HL-60/S4 (cell line): ENCODE measurements around the gene GRK1.
"Not testable (repeated sequence)": the region's sequence is repeated elsewhere in the genome, so short reads cannot be mapped to it uniquely, and the experiment has no call there.

Experiments used
- in situ Hi-C: fragments of 300-500 bp; cut with MboI; formaldehyde crosslinking; loops from 2 replicates; pipeline ENCODE4 v1.14.3; 2022; ENCODE audit warnings: low sequenced_read_pairs

GRK1 gene

DNA sequence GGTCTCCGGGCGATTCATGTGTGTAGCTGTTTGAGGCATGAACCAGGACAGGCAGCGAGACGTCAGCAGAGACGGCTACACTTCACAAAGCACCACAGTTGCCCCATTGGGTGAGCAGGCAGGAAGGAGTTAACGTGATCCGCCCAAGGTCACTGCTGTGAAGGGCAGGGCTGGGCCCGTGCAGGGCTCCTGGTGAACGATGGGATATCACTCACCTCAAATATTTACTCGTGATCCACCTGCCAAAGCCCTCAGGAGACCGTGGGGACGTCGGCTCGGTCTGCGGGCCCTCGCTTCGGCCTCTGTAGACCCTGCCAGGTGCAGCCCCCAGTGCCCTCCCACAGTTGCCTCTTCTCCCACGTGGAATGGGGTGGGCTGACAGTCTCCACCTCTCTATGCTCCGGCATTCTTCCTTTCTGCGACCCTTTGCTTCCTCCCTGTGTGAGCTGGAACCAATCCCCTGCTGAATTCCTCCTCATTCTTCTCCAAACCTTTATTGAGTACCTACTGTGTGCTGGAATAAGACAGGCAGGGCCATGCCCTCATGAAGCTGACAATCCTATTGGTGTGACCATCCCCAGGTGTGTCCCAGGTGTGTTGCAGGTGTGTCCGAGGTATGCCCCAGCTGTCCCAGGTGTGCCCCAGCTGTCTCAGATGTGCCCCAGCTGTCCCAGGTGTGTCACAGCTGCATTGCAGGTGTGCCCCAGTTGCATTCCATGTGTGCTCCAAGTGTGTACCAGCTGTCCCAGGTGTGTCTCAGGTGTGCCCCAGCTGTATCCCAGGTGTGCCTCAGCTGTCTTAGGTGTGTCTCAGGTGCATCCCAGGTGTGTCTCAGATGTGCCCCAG is 2.0 kb upstream of the GRK1 start:
- in situ Hi-C loops: no loop called here

DNA sequence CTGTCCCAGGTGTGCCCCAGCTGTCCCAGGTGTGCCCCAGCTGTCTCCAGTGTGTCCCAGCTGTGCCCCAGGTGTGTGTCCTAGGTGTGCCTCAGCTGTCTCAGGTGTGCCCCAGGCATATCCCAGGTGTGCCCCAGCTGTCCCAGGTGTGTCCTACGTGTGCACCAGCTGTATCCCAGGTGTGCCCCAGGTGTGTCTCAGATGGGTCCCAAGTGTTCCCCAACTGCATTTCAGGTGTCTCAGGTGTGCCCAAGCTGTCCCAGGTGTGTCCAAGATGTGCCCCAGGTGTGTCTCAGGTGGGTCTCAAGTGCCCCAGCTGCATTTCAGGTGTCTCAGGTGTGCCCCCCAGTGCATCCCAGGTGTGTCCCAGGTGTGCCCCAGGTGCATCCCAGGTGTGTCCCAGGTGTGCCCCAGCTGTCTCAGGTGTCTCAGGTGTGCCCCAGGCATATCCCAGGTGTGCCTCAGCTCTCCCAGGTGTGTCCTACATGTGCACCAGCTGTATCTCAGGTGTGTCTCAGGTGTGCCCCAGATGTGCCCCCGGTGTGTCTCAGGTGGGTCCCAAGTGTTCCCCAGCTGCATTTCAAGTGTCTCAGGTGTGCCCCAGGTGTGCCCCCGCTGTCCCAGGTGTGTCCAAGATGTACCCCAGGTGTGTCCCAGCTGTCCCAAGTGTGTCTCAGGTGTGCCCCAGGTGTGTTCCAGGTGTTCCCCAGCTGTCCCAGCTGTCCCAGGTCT is 1.3 kb upstream of the GRK1 start:
- in situ Hi-C loops: no loop called here

DNA sequence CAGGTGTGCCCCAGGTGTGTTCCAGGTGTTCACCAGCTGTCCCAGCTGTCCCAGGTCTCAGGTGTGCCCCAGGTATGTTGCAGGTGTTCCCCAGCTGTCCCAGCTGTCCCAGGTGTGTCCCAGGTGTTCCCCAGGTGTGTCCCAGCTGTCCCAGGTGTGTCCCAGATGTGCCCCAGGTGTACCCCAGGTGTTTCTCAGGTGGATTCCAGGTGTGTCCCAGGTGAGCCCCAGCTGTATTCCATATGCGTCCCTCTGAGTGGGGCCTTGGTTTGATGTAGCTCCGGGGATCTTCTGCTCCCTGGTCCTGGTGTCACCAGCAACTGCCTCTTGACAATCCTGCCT is 719 bp upstream of the GRK1 start:
- in situ Hi-C loops: no loop called here

DNA sequence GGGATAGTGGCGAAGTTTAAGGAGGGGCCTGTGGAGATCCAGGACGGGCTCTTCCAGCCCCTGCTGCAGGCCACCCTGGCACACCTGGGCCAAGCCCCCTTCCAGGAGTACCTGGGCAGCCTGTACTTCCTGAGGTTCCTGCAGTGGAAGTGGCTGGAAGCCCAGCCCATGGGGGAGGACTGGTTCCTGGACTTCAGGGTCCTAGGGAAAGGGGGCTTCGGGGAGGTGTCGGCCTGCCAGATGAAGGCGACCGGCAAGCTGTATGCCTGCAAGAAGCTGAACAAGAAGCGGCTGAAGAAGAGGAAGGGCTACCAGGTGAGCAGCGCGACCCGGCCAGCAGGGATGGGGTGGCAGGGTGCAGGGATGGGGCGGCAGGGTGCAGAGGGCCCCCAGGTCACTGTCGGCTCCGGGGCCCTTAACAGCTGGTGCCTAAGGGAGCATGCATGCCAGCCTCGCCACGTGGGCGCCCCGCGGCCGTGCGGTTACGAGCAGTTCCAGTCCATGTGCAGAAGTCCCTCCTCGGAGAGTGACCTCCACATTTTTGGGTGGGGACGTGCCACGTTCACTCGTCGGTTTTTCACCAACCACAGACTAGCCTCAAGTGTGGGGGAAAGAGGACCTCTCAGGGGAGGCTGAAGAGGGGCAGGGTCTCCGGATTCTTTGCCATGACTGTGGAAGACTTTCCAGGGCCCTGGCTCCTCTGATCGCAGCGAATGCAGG is 912 bp downstream of the GRK1 start:
- in situ Hi-C loops: no loop called here

GRCh38 chr13:113668491-113668971 is 1.5 kb downstream of the GRK1 start:
- in situ Hi-C loops: no loop called here

DNA sequence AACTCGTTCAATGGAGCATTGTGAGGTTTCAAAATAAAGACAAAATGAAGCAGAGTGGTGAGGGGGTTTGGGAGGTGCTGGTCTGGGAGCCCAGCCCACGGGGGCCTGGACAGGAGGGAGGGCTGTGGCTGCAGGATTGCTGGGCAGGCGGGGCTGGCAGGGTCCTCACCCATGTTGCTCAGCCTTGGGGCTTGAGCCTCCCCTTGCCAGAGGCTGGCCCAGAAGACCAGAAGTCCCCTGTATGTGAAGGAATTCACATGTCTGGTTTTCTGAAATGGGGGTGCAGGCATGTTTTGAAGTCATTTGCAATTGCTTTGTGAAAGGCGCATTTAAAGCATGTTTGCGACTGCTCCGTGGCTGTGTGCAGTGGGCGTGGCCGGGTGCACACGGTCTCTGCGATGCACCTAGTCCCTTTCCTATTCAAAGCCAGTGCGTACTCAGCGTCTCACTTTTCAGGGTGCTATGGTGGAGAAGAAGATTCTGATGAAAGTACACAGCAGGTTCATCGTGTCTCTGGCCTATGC is 2.3 kb downstream of the GRK1 start:
- in situ Hi-C loops: no loop called here

- in situ Hi-C loops: no loop called here
These were observed 2.8 kb downstream of the GRK1 start for GRCh38 chr13:113669755-113670341.

GRCh38 chr13:113670541-113670940 is 3.5 kb downstream of the GRK1 start:
- in situ Hi-C loops: no loop called here

GRCh38 chr13:113671066-113672001 is 4.3 kb downstream of the GRK1 start:
- in situ Hi-C loops: no loop called here

- in situ Hi-C loops: no loop called here
These were observed 5.1 kb downstream of the GRK1 start for GRCh38 chr13:113672002-113672651.

- in situ Hi-C loops: no loop called here
These were observed 55.9 kb downstream of the GRK1 start for GRCh38 chr13:113722921-113723320.

- in situ Hi-C loops: no loop called here
These were observed 56.5 kb downstream of the GRK1 start for GRCh38 chr13:113723410-113724015.

GRCh38 chr13:113724016-113724758 is 57.2 kb downstream of the GRK1 start:
- in situ Hi-C loops: no loop called here

- in situ Hi-C loops: no loop called here
These were observed 57.8 kb downstream of the GRK1 start for GRCh38 chr13:113724780-113725315.

DNA sequence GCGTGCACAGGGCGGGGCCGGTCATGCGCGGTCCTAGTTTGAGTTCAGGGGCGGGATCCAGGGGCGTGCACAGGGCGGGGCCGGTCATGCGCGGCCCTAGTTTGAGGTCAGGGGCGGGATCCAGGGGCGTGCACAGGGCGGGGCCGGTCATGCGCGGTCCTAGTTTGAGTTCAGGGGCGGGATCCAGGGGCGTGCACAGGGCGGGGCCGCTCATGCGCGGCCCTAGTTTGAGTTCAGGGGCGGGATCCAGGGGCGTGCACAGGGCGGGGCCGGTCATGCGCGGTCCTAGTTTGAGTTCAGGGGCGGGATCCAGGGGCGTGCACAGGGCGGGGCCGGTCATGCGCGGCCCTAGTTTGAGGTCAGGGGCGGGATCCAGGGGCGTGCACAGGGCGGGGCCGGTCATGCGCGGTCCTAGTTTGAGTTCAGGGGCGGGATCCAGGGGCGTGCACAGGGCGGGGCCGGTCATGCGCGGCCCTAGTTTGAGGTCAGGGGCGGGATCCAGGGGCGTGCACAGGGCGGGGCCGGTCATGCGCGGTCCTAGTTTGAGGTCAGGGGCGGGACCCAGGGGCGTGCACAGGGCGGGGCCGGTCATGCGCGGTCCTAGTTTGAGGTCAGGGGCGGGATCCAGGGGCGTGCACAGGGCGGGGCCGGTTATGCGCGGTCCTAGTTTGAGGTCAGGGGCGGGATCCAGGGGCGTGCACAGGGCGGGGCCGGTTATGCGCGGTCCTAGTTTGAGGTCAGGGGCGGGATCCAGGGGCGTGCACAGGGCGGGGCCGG is 58.5 kb downstream of the GRK1 start:
- in situ Hi-C loops: not testable (repeated sequence)

GRCh38 chr13:113726106-113726821 is 59.2 kb downstream of the GRK1 start:
- in situ Hi-C loops: not testable (repeated sequence)
